ENCODE results near the gene ENAM. TPM values are rescaled to one million over a fixed set of nuclear protein-coding genes. Genes with fewer than 3 reads are reported as not detected.

ENAM gene
- total and polyA plus RNA-seq, 2 donors (not counting 3 experiments of a cell fraction or from before 2014, with no cell fraction given), result 0.07 TPM; not detected in 1

- Histone ChIP-seq H3K4me3 (replicated peaks in 1 of 3; ENCODE audit: insufficient read depth in 1 of 3, low read depth in 1 of 3, low read length in 3 of 3) (no peak overlapping the region), H3K4me1 (ENCODE audit: control insufficient read depth, extremely low read depth, insufficient read depth, low read length) (no peaks in the 10 kb centered on the region), H3K9ac (replicated peaks; ENCODE audit: extremely low read depth, insufficient read depth, low read length) (no peak overlapping the region), H3K27me3 (ENCODE audit: control insufficient read depth in 2 of 2, insufficient read depth in 2 of 2, low read length in 2 of 2) (peaks cover 0 to 2% of the 10 kb centered on the region in 2 experiments), H3K9me3 (replicated peaks; ENCODE audit: control insufficient read depth, insufficient read depth, low read length) (no peaks in the 10 kb centered on the region), H2AFZ (ENCODE audit: low read depth, low read length) (no peak overlapping the region), H3K27ac (ENCODE audit: insufficient read depth, low read depth, low read length) (no peak overlapping the region), H3K4me2 (ENCODE audit: insufficient read depth, low read length) (no peak overlapping the region), H3K9me1 (replicated peaks; ENCODE audit: control insufficient read depth, extremely low read depth, insufficient read depth, low read length) (no peaks in the 10 kb centered on the region), H3K79me2 (ENCODE audit: control insufficient read depth, insufficient read depth, low read length) (no peaks in the 10 kb centered on the region), H4K20me1 (replicated peaks; ENCODE audit: control insufficient read depth, extremely low read depth, insufficient read depth, low read length) (no peaks in the 10 kb centered on the region), H3K36me3 (ENCODE audit: control insufficient read depth in 2 of 2, extremely low read depth in 1 of 2, insufficient read depth in 2 of 2, low read length in 2 of 2) (no peaks in the 10 kb centered on the region)
- intact Hi-C loops (cut with micrococcal nuclease) (no loop called here), dilution Hi-C loops (cut with MboI; ENCODE audit: extremely low pct_ligation_motif_present, low sequenced_read_pairs) (no loop called here)
- no peak for FAIRE-seq
- DNase-seq (ENCODE audit: low read depth, low spot score), result no peak
- TF ChIP-seq GATA2 (IDR thresholded peaks at IDR 0.05; ENCODE audit: insufficient read depth, insufficient read length, low read depth, low read length), result no peak
- TF ChIP-seq, protein P1, sequence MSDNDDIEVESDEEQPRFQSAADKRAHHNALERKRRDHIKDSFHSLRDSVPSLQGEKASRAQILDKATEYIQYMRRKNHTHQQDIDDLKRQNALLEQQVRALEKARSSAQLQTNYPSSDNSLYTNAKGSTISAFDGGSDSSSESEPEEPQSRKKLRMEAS (IDR thresholded peaks at IDR 0.05; ENCODE audit: insufficient read depth, insufficient read length), result no peak
- TF ChIP-seq, protein P2, sequence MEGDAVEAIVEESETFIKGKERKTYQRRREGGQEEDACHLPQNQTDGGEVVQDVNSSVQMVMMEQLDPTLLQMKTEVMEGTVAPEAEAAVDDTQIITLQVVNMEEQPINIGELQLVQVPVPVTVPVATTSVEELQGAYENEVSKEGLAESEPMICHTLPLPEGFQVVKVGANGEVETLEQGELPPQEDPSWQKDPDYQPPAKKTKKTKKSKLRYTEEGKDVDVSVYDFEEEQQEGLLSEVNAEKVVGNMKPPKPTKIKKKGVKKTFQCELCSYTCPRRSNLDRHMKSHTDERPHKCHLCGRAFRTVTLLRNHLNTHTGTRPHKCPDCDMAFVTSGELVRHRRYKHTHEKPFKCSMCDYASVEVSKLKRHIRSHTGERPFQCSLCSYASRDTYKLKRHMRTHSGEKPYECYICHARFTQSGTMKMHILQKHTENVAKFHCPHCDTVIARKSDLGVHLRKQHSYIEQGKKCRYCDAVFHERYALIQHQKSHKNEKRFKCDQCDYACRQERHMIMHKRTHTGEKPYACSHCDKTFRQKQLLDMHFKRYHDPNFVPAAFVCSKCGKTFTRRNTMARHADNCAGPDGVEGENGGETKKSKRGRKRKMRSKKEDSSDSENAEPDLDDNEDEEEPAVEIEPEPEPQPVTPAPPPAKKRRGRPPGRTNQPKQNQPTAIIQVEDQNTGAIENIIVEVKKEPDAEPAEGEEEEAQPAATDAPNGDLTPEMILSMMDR (IDR thresholded peaks at IDR 0.05; ENCODE audit: extremely low read depth in 1 of 2, insufficient read depth in 1 of 2, low read depth in 1 of 2, low read length in 2 of 2), result no peak
- ChIA-PET CTCF (no interaction called here), POLR2A (no interaction called here)
- BruUV-seq (replicated peaks), result no TSS peak
Observed at GRCh38 chr4:70586841-70587240, 41.7 kb upstream of the ENAM start.

DNA sequence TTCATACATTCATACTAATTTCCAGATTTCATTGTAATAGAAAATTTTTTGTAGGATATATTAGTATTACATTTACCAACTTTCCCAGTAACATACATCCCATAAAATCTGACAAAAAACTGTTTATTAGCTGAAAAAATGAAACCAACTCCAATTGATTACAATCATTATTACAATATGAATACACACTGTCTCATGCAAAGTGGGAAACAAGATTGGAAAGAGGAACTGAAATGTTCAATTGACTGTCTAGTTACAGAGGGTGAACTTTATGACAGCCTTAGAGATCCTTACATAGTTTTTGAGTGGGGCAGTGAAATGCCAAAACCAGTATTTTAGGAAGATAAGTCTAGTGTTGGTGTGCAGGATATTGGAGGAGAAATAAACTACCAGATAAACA lies 38.8 kb upstream of the ENAM start:
- ChIA-PET CTCF (no interaction called here), POLR2A (no interaction called here)
- H3K36me3 ChIP-seq (ENCODE audit: control insufficient read depth in 2 of 2, extremely low read depth in 1 of 2, insufficient read depth in 2 of 2, low read length in 2 of 2), result no peaks in the 10 kb centered on the region
- H3K4me2 ChIP-seq (ENCODE audit: insufficient read depth, low read length), result no peak overlapping the region
- no peak overlapping the region for H3K4me3 ChIP-seq (replicated peaks in 1 of 3; ENCODE audit: insufficient read depth in 1 of 3, low read depth in 1 of 3, low read length in 3 of 3)
- FAIRE-seq (no peak), DNase-seq (ENCODE audit: low read depth, low spot score) (no peak)
- H4K20me1 ChIP-seq (replicated peaks; ENCODE audit: control insufficient read depth, extremely low read depth, insufficient read depth, low read length), result no peaks in the 10 kb centered on the region
- H3K27ac ChIP-seq (ENCODE audit: insufficient read depth, low read depth, low read length), result no peak overlapping the region
- H3K79me2 ChIP-seq (ENCODE audit: control insufficient read depth, insufficient read depth, low read length), result no peaks in the 10 kb centered on the region
- no peaks in the 10 kb centered on the region for H3K4me1 ChIP-seq (ENCODE audit: control insufficient read depth, extremely low read depth, insufficient read depth, low read length)
- H3K27me3 ChIP-seq (ENCODE audit: control insufficient read depth in 2 of 2, insufficient read depth in 2 of 2, low read length in 2 of 2), result peaks cover 1 to 2% of the 10 kb centered on the region in 2 experiments
- no peak overlapping the region for H3K9ac ChIP-seq (replicated peaks; ENCODE audit: extremely low read depth, insufficient read depth, low read length)
- intact Hi-C loops (cut with micrococcal nuclease) (no loop called here), dilution Hi-C loops (cut with MboI; ENCODE audit: extremely low pct_ligation_motif_present, low sequenced_read_pairs) (no loop called here)
- no peaks in the 10 kb centered on the region for H3K9me1 ChIP-seq (replicated peaks; ENCODE audit: control insufficient read depth, extremely low read depth, insufficient read depth, low read length)
- BruUV-seq (replicated peaks), result no TSS peak
- H3K9me3 ChIP-seq (replicated peaks; ENCODE audit: control insufficient read depth, insufficient read depth, low read length), result no peaks in the 10 kb centered on the region
- no peak for TF ChIP-seq FOS (IDR thresholded peaks at IDR 0.05; ENCODE audit: borderline replicate concordance, insufficient read depth, low read length)
- TF ChIP-seq, protein P1 (IDR thresholded peaks at IDR 0.05; ENCODE audit: insufficient read depth, insufficient read length), result no peak
- no peak for TF ChIP-seq JUN (IDR thresholded peaks at IDR 0.05; ENCODE audit: borderline replicate concordance, insufficient read depth, insufficient read length, low read depth)
- TF ChIP-seq, protein P2 (IDR thresholded peaks at IDR 0.05; ENCODE audit: extremely low read depth in 1 of 2, insufficient read depth in 1 of 2, low read depth in 1 of 2, low read length in 2 of 2), result no peak
- TF ChIP-seq POLR2AphosphoS5 (IDR thresholded peaks at IDR 0.05; ENCODE audit: insufficient read depth, low read depth, low read length), result no peak
- TF ChIP-seq MYC (IDR thresholded peaks at IDR 0.05; ENCODE audit: low read depth, low read length), result no peak
- TF ChIP-seq GATA2 (IDR thresholded peaks at IDR 0.05; ENCODE audit: insufficient read depth, insufficient read length, low read depth, low read length), result no peak
- no peak for TF ChIP-seq POLR2A (IDR thresholded peaks at IDR 0.05; ENCODE audit: low read depth, low read length)
- TF ChIP-seq EZH2 (IDR thresholded peaks at IDR 0.05; ENCODE audit: borderline replicate concordance, low read depth, low read length, severe bottlenecking), result no peak
- H2AFZ ChIP-seq (ENCODE audit: low read depth, low read length), result no peak overlapping the region

All from endothelial cell of umbilical vein (primary cell).